GM12878 (cell line): ENCODE measurements around the gene LDHAL6B. TPM values are rescaled to one million over a fixed set of nuclear protein-coding genes. Genes with fewer than 3 reads are reported as not detected.
A peak's percentile ranks its signal among the peaks of the same experiment; 100 is the strongest.

Experiments used
- BHLHE40 ChIP-seq, 2 experiments: fragments of 450-650 bp in 1 of 2; IDR thresholded peaks; 2 replicates each; pipeline ENCODE4 v1.6.1; 2011 to 2017; ENCODE audit warnings: low read depth in 2 of 2, borderline replicate concordance in 1 of 2, improper control_type of control experiment in 1 of 2, low read length in 1 of 2, mild to moderate bottlenecking in 1 of 2
- CEBPB ChIP-seq, 2 experiments: fragments of 150-350 bp in 1 of 2; IDR thresholded peaks; 2 replicates each; pipeline ENCODE4 v1.6.1; 2012 to 2014; ENCODE audit warnings: low read depth in 2 of 2, low read length in 2 of 2, borderline replicate concordance in 1 of 2, inconsistent platforms in 1 of 2
- CHD1 ChIP-seq: IDR thresholded peaks from 2 replicates; pipeline ENCODE4 v1.6.1; 2012; ENCODE audit warnings: low read depth, low read length, improper control_type of control experiment
- CHD2 ChIP-seq: IDR thresholded peaks from 2 replicates; pipeline ENCODE4 v1.6.1; 2011; ENCODE audit warnings: low read depth, low read length, improper control_type of control experiment, borderline replicate concordance
- ESRRA ChIP-seq: IDR thresholded peaks from 2 replicates; pipeline ENCODE4 v1.6.1; 2012; ENCODE audit warnings: mild to moderate bottlenecking, low read length, improper control_type of control experiment
- ETV6 ChIP-seq, 2 experiments: fragments of 450-650 bp in 1 of 2; IDR thresholded peaks in 1 of 2; conservative IDR thresholded peaks in 1 of 2; 2 replicates each; pipeline ENCODE4 v1.6.1; 2014; ENCODE audit warnings: antibody characterized with exemption in 1 of 2, borderline replicate concordance in 1 of 2, low read depth in 1 of 2, mild to moderate bottlenecking in 1 of 2, moderate library complexity in 1 of 2
- GATAD2B ChIP-seq: fragments of 450-650 bp; conservative IDR thresholded peaks from 2 replicates; pipeline ENCODE4 v1.6.1; 2017; ENCODE audit warnings: low read depth, mild to moderate bottlenecking, moderate library complexity
- KAT2A ChIP-seq: conservative IDR thresholded peaks from 2 replicates; pipeline ENCODE4 v1.6.1; 2011; ENCODE audit warnings: low read depth, low read length; ENCODE audit not compliant: control insufficient read depth
- LARP7 ChIP-seq: fragments of 450-650 bp; IDR thresholded peaks from 2 replicates; pipeline ENCODE4 v1.6.1; 2017; ENCODE audit warnings: mild to moderate bottlenecking
- MYB ChIP-seq: fragments of 150-350 bp; IDR thresholded peaks from 2 replicates; pipeline ENCODE4 v1.6.1; 2014; ENCODE audit warnings: mild to moderate bottlenecking, low read depth, low read length, borderline replicate concordance
- MYC ChIP-seq: IDR thresholded peaks from 2 replicates; pipeline ENCODE4 v1.6.1; 2011; ENCODE audit warnings: mild to moderate bottlenecking, low read length, moderate library complexity, inconsistent platforms; ENCODE audit not compliant: insufficient read depth, insufficient replicate concordance, insufficient read length, severe bottlenecking
- PML ChIP-seq: IDR thresholded peaks from 2 replicates; pipeline ENCODE4 v1.6.1; 2012; ENCODE audit warnings: low read length, inconsistent platforms
- POU2F2 ChIP-seq: IDR thresholded peaks from 3 replicates; pipeline ENCODE4 v1.6.1; 2011; ENCODE audit warnings: low read depth, mild to moderate bottlenecking, low read length, borderline replicate concordance
- RAD51 ChIP-seq: fragments of 450-650 bp; IDR thresholded peaks from 2 replicates; pipeline ENCODE4 v1.6.1; 2016; ENCODE audit warnings: moderate library complexity, mild to moderate bottlenecking, inconsistent platforms
- SMAD1 ChIP-seq: fragments of 450-650 bp; IDR thresholded peaks from 2 replicates; pipeline ENCODE4 v1.6.1; 2018; ENCODE audit warnings: mild to moderate bottlenecking, low read depth; ENCODE audit not compliant: partially characterized antibody
- SREBF2 ChIP-seq: IDR thresholded peaks from 2 replicates; pipeline ENCODE4 v1.6.1; 2012; ENCODE audit warnings: mild to moderate bottlenecking, low read length
- STAT3 ChIP-seq: IDR thresholded peaks from 2 replicates; pipeline ENCODE4 v1.6.1; 2011; ENCODE audit warnings: low read depth, low read length, improper control_type of control experiment
- TAF1 ChIP-seq: IDR thresholded peaks from 2 replicates; pipeline ENCODE4 v1.6.1; 2011; ENCODE audit warnings: mild to moderate bottlenecking, low read depth, low read length, borderline replicate concordance
- YBX1 ChIP-seq: fragments of 450-650 bp; IDR thresholded peaks from 2 replicates; pipeline ENCODE4 v1.6.1; 2016; ENCODE audit warnings: antibody characterized with exemption
- ZNF217 ChIP-seq: fragments of 450-650 bp; IDR thresholded peaks from 2 replicates; pipeline ENCODE4 v1.6.1; 2017; ENCODE audit warnings: antibody characterized with exemption, mild to moderate bottlenecking
- ZZZ3 ChIP-seq: IDR thresholded peaks from 2 replicates; pipeline ENCODE4 v1.6.1; 2011; ENCODE audit warnings: low read depth; ENCODE audit not compliant: control insufficient read depth, insufficient read length
- polyA plus RNA-seq, 11 experiments: library from polyadenylated mRNA; depleted of rRNA in 4 of 11; unstranded in 6 of 11; stranded (reverse) in 5 of 11; fragments of >200 nt; fragmentation: Nextera tagmentation in 4 of 11; fragmentation: Illumina TruSeq in 1 of 11; extraction: Ambion mirVana in 4 of 11; extraction: Trizol in 1 of 11; gene quantifications; 1 replicate in 1 of 11; 2 replicates in 10 of 11; pipeline versions ENCODE4 v1.2.1 to v1.2.3, GENCODE V29; 2011 to 2016; ENCODE audit warnings: inconsistent platforms in 2 of 11, missing spikeins in 2 of 11, low read depth in 1 of 11
- total RNA-seq, 4 experiments: library from RNA; depleted of rRNA in 3 of 4; stranded (reverse); fragments of >200 nt in 3 of 4; fragmentation: Illumina TruSeq in 1 of 4; extraction: Trizol in 1 of 4; gene quantifications; 2 replicates each; pipeline versions ENCODE4 v1.2.1 to v1.2.3, GENCODE V29; 2013 to 2021
- TF ChIP-seq, protein P1 (sequence below): IDR thresholded peaks from 2 replicates; pipeline ENCODE4 v1.6.1; 2012; ENCODE audit warnings: mild to moderate bottlenecking, low read depth, low read length
- TF ChIP-seq, protein P2 (sequence below): fragments of 450-650 bp; IDR thresholded peaks from 2 replicates; pipeline ENCODE4 v1.6.1; 2017; ENCODE audit warnings: mild to moderate bottlenecking, moderate library complexity

LDHAL6B gene
- total and polyA plus RNA-seq, 10 of the 15 experiments (the other 5 are each of a cell fraction or from before 2014, with no cell fraction given) = 0.33 to 0.66 TPM; not detected in 8

DNA sequence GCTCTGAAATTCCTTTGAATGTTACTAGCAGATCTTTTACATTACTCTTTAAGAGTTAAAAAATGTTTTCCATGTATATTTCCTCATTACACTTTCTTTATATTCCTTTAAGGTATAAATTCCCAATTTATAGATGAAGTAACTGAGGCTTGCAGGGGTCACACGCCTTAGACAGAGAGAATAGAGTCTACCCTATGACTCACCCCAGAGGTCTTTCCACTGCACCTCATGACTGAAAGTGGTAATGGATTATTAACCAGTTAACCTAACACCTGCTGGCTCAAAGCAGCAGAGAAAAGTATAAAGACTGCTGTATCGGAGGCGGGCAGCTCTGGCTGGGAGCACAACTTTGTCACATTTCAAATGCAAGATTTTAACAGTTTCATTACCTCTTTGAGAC lies 37.7 kb downstream of the LDHAL6B start (continued):
- TF ChIP-seq SMAD1 (no peak), MYC (no peak), GATAD2B (no peak), POU2F2 (no peak), CEBPB (IDR thresholded peaks at IDR 0.05; ENCODE audit: borderline replicate concordance in 1 of 2, low read depth in 2 of 2, low read length in 2 of 2) (no peak), LARP7 (no peak), MYB (no peak), KAT2A (no peak), ZNF217 (peak; percentile 96), SREBF2 (no peak), ZZZ3 (no peak), PML (no peak), CHD1 (no peak), STAT3 (no peak), TAF1 (no peak), YBX1 (no peak), RAD51 (peak; percentile 86), CHD2 (peak; percentile 58; the same call in 1 of the 2 replicates), BHLHE40 (IDR thresholded peaks at IDR 0.05; ENCODE audit: borderline replicate concordance in 1 of 2, low read depth in 2 of 2, low read length in 1 of 2) (peak; percentile 56 to 68; a peak in 2 of 4 replicates), ESRRA (peak; percentile 71; the same call in 1 of the 2 replicates), ETV6 (conservative IDR thresholded peaks at IDR 0.05 in 1 of 2, IDR thresholded peaks at IDR 0.05 in 1 of 2; ENCODE audit: borderline replicate concordance in 1 of 2, low read depth in 1 of 2) (no peak)
- TF ChIP-seq, protein P1, sequence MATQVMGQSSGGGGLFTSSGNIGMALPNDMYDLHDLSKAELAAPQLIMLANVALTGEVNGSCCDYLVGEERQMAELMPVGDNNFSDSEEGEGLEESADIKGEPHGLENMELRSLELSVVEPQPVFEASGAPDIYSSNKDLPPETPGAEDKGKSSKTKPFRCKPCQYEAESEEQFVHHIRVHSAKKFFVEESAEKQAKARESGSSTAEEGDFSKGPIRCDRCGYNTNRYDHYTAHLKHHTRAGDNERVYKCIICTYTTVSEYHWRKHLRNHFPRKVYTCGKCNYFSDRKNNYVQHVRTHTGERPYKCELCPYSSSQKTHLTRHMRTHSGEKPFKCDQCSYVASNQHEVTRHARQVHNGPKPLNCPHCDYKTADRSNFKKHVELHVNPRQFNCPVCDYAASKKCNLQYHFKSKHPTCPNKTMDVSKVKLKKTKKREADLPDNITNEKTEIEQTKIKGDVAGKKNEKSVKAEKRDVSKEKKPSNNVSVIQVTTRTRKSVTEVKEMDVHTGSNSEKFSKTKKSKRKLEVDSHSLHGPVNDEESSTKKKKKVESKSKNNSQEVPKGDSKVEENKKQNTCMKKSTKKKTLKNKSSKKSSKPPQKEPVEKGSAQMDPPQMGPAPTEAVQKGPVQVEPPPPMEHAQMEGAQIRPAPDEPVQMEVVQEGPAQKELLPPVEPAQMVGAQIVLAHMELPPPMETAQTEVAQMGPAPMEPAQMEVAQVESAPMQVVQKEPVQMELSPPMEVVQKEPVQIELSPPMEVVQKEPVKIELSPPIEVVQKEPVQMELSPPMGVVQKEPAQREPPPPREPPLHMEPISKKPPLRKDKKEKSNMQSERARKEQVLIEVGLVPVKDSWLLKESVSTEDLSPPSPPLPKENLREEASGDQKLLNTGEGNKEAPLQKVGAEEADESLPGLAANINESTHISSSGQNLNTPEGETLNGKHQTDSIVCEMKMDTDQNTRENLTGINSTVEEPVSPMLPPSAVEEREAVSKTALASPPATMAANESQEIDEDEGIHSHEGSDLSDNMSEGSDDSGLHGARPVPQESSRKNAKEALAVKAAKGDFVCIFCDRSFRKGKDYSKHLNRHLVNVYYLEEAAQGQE = no peak
- TF ChIP-seq, protein P2, sequence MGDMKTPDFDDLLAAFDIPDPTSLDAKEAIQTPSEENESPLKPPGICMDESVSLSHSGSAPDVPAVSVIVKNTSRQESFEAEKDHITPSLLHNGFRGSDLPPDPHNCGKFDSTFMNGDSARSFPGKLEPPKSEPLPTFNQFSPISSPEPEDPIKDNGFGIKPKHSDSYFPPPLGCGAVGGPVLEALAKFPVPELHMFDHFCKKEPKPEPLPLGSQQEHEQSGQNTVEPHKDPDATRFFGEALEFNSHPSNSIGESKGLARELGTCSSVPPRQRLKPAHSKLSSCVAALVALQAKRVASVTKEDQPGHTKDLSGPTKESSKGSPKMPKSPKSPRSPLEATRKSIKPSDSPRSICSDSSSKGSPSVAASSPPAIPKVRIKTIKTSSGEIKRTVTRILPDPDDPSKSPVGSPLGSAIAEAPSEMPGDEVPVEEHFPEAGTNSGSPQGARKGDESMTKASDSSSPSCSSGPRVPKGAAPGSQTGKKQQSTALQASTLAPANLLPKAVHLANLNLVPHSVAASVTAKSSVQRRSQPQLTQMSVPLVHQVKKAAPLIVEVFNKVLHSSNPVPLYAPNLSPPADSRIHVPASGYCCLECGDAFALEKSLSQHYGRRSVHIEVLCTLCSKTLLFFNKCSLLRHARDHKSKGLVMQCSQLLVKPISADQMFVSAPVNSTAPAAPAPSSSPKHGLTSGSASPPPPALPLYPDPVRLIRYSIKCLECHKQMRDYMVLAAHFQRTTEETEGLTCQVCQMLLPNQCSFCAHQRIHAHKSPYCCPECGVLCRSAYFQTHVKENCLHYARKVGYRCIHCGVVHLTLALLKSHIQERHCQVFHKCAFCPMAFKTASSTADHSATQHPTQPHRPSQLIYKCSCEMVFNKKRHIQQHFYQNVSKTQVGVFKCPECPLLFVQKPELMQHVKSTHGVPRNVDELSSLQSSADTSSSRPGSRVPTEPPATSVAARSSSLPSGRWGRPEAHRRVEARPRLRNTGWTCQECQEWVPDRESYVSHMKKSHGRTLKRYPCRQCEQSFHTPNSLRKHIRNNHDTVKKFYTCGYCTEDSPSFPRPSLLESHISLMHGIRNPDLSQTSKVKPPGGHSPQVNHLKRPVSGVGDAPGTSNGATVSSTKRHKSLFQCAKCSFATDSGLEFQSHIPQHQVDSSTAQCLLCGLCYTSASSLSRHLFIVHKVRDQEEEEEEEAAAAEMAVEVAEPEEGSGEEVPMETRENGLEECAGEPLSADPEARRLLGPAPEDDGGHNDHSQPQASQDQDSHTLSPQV = no peak
